ENCODE measurements around the gene ASTN2.

- TF ChIP-seq CTCF (conservative IDR thresholded peaks at IDR 0.05; ENCODE audit: low read length) (no peak), EZH2phosphoT487 (IDR thresholded peaks at IDR 0.05; ENCODE audit: borderline replicate concordance, low read depth, low read length) (no peak)
Measured at GRCh38 chr9:116693233-116693731, 721.6 kb downstream of the ASTN2 start.
